HG02870 (cell line): ENCODE measurements around the gene TMPRSS12.
"Not testable (repeated sequence)": the region's sequence is repeated elsewhere in the genome, so short reads cannot be mapped to it uniquely, and the experiment has no call there.

Experiments used
- ATAC-seq: cut with Tn5 transposase; IDR thresholded peaks from one replicate; pipeline ENCODE4 v1.9.1; 2021; ENCODE audit warnings: mild to moderate bottlenecking, moderate library complexity; ENCODE audit not compliant: unreplicated experiment

TMPRSS12 gene

GRCh38 chr12:50855679-50856078, 13.0 kb downstream of the TMPRSS12 start:
- ATAC-seq: not testable (repeated sequence)

GRCh38 chr12:50859621-50860310, 17.0 kb downstream of the TMPRSS12 start:
- ATAC-seq: no peak

DNA sequence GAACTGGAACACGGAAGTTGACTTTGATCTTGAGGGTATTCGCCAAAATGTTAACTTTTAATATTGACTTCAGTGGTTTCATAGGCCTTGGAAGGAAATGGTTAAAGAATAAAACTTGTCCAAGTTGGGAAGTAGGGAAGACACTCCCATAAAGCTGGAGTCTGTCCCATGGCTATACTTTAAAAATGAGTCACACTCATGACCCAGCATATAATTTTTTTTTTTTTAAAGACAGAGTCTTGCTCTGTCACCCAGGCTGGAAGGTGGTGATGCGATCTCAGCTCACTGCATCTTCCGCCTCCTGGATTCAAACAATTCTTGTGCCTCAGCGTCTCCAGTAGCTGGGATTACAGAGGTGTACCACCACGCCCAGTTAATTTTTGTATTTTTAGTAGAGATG, 19.6 kb downstream of the TMPRSS12 start:
- ATAC-seq: no peak

- no peak for ATAC-seq
Observed at GRCh38 chr12:50865266-50865665, 22.5 kb downstream of the TMPRSS12 start.

DNA sequence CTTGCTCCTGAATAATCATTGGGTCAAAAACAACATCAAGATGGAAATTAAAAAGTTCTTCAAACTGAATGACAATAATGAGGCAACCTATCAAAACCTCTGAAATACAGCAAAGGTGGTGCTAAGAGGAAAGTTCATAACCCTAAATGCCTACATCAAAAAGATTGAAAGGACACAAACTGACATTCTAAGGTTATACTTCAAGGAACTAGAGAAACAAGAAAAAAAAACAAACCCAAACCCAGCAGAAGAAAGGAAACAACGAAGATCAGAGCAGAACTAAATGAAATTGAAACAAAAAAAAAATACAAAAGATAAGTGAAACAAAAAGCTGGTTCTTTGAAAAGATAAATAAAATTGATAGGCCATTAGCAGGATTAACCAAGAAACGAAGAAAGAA, 26.2 kb downstream of the TMPRSS12 start:
- ATAC-seq: not testable (repeated sequence)

GRCh38 chr12:50882563-50882962, 39.8 kb downstream of the TMPRSS12 start:
- no peak for ATAC-seq

DNA sequence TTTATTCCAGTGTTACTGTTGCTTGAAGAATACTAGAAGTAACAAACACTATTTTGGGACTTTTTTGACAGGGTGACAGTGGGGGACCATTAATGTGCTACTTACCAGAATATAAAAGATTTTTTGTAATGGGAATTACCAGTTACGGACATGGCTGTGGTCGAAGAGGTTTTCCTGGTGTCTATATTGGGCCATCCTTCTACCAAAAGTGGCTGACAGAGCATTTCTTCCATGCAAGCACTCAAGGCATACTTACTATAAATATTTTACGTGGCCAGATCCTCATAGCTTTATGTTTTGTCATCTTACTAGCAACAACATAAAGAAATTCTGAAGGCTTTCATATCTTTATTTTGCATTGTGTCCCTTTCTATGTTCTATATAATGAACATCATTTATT, 44.5 kb downstream of the TMPRSS12 start:
- ATAC-seq: no peak

GRCh38 chr12:50888666-50889065, 45.9 kb downstream of the TMPRSS12 start:
- no peak for ATAC-seq

DNA sequence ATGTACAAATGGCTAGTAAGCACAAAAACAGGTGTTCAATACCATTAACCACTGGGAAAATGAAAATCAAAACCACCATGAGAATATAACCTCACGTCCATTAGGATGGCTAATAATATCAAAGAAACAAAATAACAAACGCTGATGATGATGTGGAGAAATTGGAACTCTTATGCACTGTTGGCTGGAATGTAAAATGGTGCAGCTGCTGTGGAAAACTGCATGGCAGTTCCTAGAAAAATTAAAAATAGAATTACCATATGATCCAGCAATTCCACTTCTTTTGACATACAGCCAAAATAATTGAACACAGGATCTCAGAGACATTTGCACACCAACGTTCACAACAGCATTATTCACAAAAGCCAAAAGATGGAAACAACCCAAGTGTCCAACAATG, 51.5 kb downstream of the TMPRSS12 start:
- ATAC-seq: no peak

- no peak for ATAC-seq
Observed at GRCh38 chr12:50901685-50902113, 59.0 kb downstream of the TMPRSS12 start.

DNA sequence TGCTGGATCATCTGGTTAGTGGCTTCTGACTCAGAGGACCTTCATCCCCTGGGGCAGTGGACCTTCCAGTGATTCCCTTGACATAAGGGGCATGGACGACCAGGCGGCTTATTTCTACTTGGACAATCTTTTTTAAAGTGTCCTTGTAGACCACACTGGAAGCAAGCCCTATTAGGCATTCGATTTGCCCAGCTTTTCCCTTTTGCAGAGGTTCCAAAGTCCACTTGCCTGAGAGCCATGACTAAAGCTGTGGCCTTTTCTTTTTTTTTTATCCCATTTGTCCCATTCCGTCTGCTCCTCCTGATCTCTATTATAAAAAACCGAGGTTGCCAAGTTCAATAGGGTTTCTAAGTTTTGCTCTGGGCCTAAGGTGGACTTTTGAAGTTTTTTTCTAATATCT, 65.8 kb downstream of the TMPRSS12 start:
- ATAC-seq: not testable (repeated sequence)

- not testable (repeated sequence) for ATAC-seq
Observed at GRCh38 chr12:50912361-50912760, 69.6 kb downstream of the TMPRSS12 start.

DNA sequence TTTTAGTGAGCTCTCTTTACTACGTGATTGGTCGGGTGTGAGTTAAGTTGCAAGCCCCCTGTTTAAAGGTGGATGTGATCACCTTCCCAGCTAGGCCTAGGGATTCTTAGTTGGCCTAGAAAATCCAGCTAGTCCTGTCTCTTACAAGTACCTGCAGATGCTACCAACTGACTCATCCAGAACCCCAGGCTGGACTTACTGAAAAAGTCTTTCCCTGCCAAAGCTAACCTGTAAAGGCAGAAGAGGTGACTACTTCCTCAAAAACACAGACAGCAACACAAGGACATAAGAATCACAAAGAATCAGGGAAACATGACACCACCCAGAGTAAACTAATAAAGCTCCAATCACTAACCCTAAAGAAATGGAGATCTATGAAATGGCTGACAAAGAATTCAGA, 70.5 kb downstream of the TMPRSS12 start:
- ATAC-seq: no peak

DNA sequence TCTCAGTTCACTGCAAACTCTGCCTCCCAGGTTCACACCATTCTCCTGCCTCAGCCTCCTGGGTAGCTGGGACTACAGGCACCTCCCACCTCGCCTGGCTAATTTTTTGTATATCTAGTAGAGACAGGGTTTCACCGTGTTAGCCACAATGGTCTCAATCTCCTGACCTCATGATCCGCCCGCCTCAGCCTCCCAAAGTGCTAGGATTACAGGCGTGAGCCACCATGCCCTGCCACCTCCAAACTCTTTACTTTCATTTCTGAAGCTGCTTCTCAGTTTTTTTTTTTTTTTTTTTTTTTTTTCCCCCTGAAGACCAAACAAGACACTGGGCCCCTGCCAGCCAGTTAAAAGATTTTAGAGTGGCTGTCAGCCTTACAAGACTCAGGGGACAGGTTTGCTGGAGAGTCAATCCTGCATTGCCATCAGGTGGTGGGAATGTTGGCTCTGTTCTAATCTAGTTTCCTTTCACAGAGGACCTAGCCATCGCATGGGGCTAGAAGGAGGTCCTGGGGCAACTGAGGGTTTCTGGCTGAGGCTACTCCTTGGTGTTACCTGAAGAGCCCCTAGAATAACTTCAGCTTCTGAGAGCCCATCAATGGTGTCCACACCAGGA, 72.3 kb downstream of the TMPRSS12 start:
- ATAC-seq: no peak

- no peak for ATAC-seq
Observed at GRCh38 chr12:50916292-50916691, 73.6 kb downstream of the TMPRSS12 start.

DNA sequence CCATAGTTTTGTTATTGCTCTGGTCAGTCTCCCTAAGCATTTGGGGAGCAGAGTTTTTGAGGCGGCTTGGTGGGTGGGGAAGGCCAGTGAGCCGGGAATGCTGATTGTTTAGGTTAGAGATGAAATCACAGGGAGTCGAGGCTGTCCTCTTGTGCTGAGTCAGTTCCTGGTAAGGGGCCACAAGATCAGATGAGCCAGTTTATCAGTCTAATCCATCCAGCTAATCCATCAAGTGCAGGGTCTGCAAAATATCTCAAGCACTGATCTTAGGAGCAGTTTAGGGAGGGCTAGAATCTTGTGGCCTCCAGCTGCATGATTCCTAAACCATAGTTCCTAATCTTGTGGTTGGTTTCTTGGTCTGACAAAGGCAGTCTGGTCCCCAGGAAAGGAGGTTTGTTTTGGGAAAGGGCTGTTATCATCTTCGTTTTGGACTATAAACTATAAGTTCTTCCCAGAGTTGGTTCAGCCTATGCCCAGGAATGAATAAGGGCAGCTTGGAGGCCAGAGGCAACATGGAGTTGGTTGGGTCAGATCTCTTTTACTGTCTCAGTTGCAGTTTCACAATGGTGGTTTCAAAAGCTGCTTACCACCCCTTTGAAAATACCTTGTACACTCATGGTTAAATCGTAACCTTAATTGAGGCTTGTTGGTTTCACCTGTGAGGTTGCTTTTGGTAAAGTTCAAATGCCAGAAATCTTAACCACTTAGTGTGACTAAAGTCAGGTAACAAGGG, 76.0 kb downstream of the TMPRSS12 start:
- ATAC-seq: no peak

GRCh38 chr12:50922820-50923219, 80.1 kb downstream of the TMPRSS12 start:
- no peak for ATAC-seq

- ATAC-seq: no peak
Observed at GRCh38 chr12:50923361-50924130, 80.8 kb downstream of the TMPRSS12 start.

- ATAC-seq: no peak
Observed at GRCh38 chr12:50924131-50924438, 81.4 kb downstream of the TMPRSS12 start.

- ATAC-seq: peak; percentile 72
Observed at GRCh38 chr12:50924439-50925341, 82.0 kb downstream of the TMPRSS12 start.

DNA sequence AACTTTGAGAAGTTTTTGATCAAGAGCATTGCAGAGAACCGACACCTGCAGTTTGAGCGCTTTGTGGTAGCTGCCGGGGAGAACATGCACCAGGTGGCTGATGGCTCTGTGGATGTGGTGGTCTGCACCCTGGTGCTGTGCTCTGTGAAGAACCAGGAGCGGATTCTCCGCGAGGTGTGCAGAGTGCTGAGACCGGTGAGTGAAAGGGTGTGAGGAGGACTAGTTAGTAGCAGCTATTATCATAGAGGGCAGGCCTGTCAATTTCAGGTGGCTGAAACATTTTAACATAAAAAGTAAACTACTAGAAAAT, 82.6 kb downstream of the TMPRSS12 start:
- no peak for ATAC-seq
